ENCODE data around the gene SETD2. TPM values are rescaled to one million over a fixed set of nuclear protein-coding genes. Genes with fewer than 3 reads are reported as not detected.

The SETD2 gene
- polyA plus RNA-seq, 1 of the 3 experiments (the other 2 are of a cell fraction), result 12.1 TPM

- TF ChIP-seq REST (IDR thresholded peaks at IDR 0.05; ENCODE audit: low read depth, low read length) (no peak), MXI1 (IDR thresholded peaks at IDR 0.05; ENCODE audit: low read depth, low read length) (no peak), MEF2A (IDR thresholded peaks at IDR 0.05; ENCODE audit: borderline replicate concordance, low read depth) (no peak), SMC3 (IDR thresholded peaks at IDR 0.05; ENCODE audit: low read depth, low read length) (no peak), GATA2 (CRISPR knock-in tag; IDR thresholded peaks at IDR 0.05) (no peak), YY1 (IDR thresholded peaks at IDR 0.05; ENCODE audit: low read depth) (no peak), USF2 (IDR thresholded peaks at IDR 0.05; ENCODE audit: borderline replicate concordance, low read depth, low read length) (no peak), EZH2phosphoT487 (IDR thresholded peaks at IDR 0.05; ENCODE audit: borderline replicate concordance, low read depth) (no peak)
Observed at GRCh38 chr3:46990573-46991374, 173.1 kb downstream of the SETD2 start (continued).

DNA sequence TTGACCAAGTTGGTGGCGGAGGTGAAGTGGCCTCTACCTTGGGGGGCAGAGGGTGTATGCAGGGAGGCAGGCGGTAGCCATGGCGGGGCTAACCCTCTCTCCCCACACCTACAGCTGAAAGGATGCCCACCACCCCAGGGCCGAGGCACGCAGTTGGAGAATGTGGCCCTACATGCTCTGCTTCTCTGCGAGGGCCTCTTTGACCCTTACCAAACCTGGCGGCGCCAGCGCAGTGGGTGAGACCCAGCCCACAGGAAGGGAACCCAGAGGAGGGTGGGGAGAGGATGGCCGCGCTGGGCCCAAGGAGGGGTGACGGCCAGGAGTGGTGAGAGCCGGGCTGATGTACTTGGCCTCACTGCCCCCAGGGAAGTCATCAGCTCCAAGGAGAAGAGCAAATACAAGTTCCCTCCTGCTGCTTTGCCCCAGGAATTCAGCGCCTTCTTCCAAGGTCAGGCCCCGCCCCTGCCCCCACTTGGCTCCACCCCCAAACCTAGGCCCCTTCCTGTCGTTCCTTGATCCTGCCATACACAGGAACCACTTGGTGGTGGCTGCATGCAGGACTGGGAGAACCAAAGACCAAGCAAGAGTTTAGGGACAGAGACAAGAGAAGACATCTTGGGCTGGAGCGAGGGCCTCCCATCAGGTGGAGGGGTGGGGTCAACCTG lies 174.6 kb downstream of the SETD2 start:
- peaks cover 0 to 4% of the 10 kb centered on the region in 2 experiments for H3K36me3 ChIP-seq (replicated peaks in 1 of 2; ENCODE audit: control insufficient read depth in 1 of 2, insufficient read depth in 2 of 2, low read length in 1 of 2)
- H3K4me2 ChIP-seq, result no peak overlapping the region
- no peak overlapping the region for H3K9ac ChIP-seq
- no peak overlapping the region for H2AFZ ChIP-seq (ENCODE audit: low read depth)
- ChIA-PET POLR2A (no interaction called here), CTCF (no interaction called here)
- no peaks in the 10 kb centered on the region for H3K9me2 ChIP-seq
- no peaks in the 10 kb centered on the region for H3K27me3 ChIP-seq (ENCODE audit: insufficient read depth)
- WGBS (ENCODE audit: low lambda C conversion rate), result 85% methylated on average over 6 of the region's 17 CpGs
- no peak for DNase-seq
- TF ChIP-seq, protein P1, sequence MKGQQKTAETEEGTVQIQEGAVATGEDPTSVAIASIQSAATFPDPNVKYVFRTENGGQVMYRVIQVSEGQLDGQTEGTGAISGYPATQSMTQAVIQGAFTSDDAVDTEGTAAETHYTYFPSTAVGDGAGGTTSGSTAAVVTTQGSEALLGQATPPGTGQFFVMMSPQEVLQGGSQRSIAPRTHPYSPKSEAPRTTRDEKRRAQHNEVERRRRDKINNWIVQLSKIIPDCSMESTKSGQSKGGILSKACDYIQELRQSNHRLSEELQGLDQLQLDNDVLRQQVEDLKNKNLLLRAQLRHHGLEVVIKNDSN (IDR thresholded peaks at IDR 0.05; ENCODE audit: borderline replicate concordance, low read depth), result no peak
- TF ChIP-seq MXI1 (IDR thresholded peaks at IDR 0.05; ENCODE audit: low read depth, low read length) (no peak), POLR2AphosphoS5 (IDR thresholded peaks at IDR 0.05; ENCODE audit: low read depth, low read length) (no peak), TAF1 (IDR thresholded peaks at IDR 0.05; ENCODE audit: borderline replicate concordance, low read depth, low read length) (no peak), CHD2 (IDR thresholded peaks at IDR 0.05; ENCODE audit: low read length, partially characterized antibody) (no peak), JUND (IDR thresholded peaks at IDR 0.05) (no peak)
- no peak overlapping the region for H3K4me3 ChIP-seq (ENCODE audit: low read depth in 2 of 2, low read length in 1 of 2)
- no peak overlapping the region for H3K27ac ChIP-seq (ENCODE audit: low read depth in 2 of 2, low read length in 1 of 2)
- H3K9me3 ChIP-seq, result no peaks in the 10 kb centered on the region
- H4K20me1 ChIP-seq (ENCODE audit: insufficient read depth), result no peaks in the 10 kb centered on the region
- H3K79me2 ChIP-seq (ENCODE audit: insufficient read depth), result no peaks in the 10 kb centered on the region
- H3K4me1 ChIP-seq (ENCODE audit: control insufficient read depth in 1 of 2, insufficient read depth in 2 of 2, low read depth in 1 of 2, low read length in 1 of 2), result no peaks in the 10 kb centered on the region; a peak in 1 of 4 replicates
- no peaks in the 10 kb centered on the region for H3F3A ChIP-seq (replicated peaks; ENCODE audit: insufficient read depth)
